GM18508 (cell line): ENCODE results near the gene TSPEAR.
"Not testable (repeated sequence)": the region's sequence is repeated elsewhere in the genome, so short reads cannot be mapped to it uniquely, and the experiment has no call there.

Experiments used
- ATAC-seq: cut with Tn5 transposase; IDR thresholded peaks from one replicate; pipeline ENCODE4 v1.9.1; 2021; ENCODE audit warnings: moderate number of reproducible peaks; ENCODE audit not compliant: insufficient read depth, unreplicated experiment

Gene TSPEAR

GRCh38 chr21:44704636-44705001, 6.8 kb downstream of the TSPEAR start:
- ATAC-seq, result no peak

GRCh38 chr21:44703731-44704635, 7.4 kb downstream of the TSPEAR start:
- no peak for ATAC-seq

- no peak for ATAC-seq
Measured at GRCh38 chr21:44702973-44703730, 8.2 kb downstream of the TSPEAR start.

DNA sequence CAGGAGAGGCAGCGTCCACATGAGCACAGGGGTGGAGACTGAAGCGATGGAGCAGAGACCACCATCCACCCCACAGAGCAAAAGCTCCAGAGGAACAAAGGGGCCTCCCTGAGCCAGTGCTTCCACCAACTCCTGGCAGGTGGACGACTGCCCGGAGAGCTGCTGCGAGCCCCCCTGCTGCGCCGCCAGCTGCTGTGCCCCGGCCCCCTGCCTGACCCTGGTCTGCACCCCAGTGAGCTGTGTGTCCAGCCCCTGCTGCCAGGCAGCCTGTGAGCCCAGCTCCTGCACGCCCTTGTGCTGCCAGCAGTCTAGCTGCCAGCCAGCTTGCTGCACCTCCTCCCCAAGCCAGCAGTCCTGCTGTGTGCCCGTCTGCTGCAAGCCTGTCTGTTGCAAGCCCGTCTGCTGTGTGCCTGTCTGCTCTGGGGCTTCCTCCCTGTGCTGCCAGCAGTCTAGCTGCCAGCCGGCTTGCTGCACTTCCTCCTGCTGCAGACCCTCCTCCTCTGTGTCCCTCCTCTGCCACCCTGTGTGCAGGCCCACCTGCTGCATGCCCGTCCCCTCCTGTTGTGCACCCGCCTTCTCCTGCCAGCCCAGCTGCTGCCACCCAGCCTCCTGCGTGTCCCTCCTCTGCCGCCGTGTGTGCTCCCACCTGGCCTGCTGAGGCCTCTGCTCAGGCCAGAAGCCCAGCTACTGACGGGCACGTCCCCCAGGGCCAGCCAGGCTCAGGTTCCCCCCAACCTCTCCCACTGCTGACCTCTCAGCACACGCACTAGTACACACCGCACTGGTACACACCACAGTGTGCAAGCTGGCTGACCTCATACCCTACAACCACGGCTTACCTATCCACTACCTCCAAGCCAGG, 9.0 kb downstream of the TSPEAR start:
- ATAC-seq, result no peak

GRCh38 chr21:44701541-44701940, 9.8 kb downstream of the TSPEAR start:
- ATAC-seq, result no peak

GRCh38 chr21:44701023-44701400, 10.4 kb downstream of the TSPEAR start:
- no peak for ATAC-seq

DNA sequence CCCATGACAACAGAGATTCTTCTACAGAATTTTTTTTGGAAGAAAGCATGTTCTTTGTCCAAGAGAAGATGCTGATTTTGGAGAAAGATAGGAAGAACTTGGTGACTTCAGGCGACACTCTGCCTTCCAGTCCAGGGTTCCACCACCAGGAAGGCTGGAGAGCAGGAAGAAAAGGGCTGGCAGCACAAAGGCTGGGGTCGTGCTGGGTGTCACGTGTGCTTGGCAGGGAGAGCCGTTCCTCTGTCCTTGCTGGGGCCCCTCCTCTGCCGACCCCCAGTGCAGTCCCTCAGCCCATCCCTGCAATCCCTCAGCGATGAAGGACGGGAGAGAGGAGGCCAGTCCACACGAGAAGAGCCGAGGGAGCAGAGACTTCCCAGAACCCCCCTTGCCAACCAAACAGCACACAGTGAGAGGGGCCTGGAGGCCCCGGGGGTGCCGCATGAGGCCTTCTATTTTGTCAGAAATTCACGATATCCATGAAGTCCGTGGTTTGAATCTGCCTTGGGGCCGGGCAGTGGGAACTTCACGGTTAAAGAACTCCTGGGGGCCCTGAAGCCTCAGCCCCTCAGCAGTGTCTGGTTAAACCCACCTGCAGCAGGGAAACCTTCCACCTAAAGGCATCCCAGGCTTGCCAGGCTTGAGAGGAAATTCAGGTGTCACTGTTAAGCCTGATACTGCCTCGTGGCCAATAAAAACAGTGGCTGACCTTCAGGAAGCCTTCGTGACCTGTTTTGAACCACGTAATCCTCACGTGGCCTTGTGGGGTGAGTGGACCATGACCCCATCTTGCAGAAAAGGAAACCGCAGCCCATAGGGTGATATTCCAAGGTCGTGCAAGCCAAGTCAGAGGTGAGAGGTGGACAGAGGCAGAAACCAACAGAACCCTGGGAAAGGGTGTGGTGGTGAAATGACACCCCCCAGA, 11.0 kb downstream of the TSPEAR start:
- no peak for ATAC-seq

- no peak for ATAC-seq
Measured at GRCh38 chr21:44699502-44700001, 11.8 kb downstream of the TSPEAR start.

GRCh38 chr21:44697811-44698734, 13.3 kb downstream of the TSPEAR start:
- no peak for ATAC-seq

DNA sequence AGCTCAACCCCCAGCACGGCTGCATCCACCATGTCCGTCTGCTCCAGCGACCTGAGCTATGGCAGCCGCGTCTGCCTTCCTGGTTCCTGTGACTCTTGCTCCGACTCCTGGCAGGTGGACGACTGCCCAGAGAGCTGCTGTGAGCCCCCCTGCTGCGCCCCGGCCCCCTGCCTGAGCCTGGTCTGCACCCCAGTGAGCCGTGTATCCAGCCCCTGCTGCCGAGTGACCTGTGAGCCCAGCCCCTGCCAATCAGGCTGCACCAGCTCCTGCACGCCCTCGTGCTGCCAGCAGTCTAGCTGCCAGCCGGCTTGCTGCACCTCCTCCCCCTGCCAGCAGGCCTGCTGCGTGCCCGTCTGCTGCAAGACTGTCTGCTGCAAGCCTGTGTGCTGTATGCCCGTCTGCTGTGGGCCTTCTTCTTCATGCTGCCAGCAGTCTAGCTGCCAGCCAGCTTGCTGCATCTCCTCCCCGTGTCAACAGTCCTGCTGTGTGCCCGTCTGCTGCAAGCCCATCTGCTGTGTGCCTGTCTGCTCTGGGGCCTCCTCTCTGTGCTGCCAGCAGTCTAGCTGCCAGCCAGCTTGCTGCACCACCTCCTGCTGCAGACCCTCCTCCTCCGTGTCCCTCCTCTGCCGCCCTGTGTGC, 14.1 kb downstream of the TSPEAR start, which contains the start of gene KRTAP10-12:
TSS of gene KRTAP10-12 (plus strand) at position 1 of the 639 bp plus-strand sequence. CDS start at position 31, 30 bp downstream.
- not testable (repeated sequence) for ATAC-seq

DNA sequence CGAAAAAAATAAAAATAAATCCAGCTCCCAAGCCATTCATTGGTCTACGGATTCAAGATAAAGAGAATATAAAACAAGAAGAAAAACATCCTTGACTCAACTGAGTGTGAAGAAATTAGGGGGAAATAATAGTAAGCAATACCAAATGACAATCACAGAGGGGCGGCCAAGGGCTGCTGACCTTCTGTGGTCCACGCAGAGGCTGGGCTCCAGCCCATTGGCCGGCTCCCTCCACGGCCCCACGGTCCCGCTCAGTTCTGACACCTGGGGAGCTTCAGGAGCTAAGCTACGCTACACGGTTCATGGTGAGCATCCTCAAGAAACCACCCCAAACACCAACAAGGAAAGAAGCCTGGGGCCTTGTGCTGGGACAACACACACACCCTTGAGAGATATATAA, 14.8 kb downstream of the TSPEAR start:
- no peak for ATAC-seq

- ATAC-seq, result no peak
Measured at GRCh38 chr21:44695641-44696040, 15.7 kb downstream of the TSPEAR start.

GRCh38 chr21:44695184-44695583, 16.2 kb downstream of the TSPEAR start:
- ATAC-seq, result no peak

GRCh38 chr21:44694776-44695175, 16.6 kb downstream of the TSPEAR start:
- ATAC-seq, result no peak

GRCh38 chr21:44692798-44693512, 18.4 kb downstream of the TSPEAR start:
- ATAC-seq, result no peak

DNA sequence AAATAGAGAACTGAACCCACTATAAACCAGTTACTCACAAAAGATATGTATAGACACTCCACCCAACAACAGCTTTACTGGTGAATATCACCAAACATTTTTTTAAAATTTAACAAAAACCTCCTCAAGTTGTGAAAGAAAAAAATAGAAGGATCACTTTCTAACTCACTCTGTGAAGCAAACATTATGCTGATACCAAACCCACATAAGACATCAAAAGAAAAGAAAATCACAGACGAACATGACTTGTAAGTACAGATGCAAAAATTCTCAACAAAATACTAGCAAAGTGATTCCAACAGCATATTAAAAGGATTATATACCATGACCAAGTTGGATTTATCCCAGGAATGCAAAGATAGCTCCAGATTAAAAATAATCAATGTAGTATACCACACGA, 19.7 kb downstream of the TSPEAR start:
- no peak for ATAC-seq

DNA sequence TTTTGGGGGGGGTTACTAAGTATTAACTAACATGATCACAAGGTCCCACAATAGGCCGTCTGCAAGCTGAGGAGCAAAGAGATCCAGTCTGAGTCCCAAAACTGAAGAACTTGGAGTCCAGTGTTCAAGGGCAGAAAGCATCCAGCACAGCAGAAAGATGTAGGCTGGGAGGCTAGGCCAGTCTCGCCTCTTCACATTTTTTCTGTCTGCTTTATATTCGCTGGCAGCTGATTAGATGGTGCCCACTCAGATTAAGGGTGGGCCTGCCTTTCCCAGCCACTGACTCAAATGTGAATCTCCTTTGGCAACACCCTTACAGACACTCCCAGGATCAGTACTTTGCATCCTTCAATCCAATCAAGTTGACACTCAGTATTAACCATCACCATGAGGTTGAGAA, 21.6 kb downstream of the TSPEAR start:
- not testable (repeated sequence) for ATAC-seq
